ENCODE measurements around the gene TBC1D7.

Gene TBC1D7

GRCh38 chr6:13318821-13319220 is 9.5 kb downstream of the TBC1D7 start:
- DNase-seq: no peak

GRCh38 chr6:13315896-13316295 is 12.4 kb downstream of the TBC1D7 start:
- no peak for DNase-seq

- DNase-seq: no peak
Observed at GRCh38 chr6:13314806-13315205, 13.5 kb downstream of the TBC1D7 start.

GRCh38 chr6:13311155-13311554 is 17.2 kb downstream of the TBC1D7 start:
- DNase-seq: no peak

- DNase-seq: no peak
Observed at GRCh38 chr6:13308332-13308731, 20.0 kb downstream of the TBC1D7 start.

GRCh38 chr6:13307508-13307995 is 20.8 kb downstream of the TBC1D7 start:
- DNase-seq: no peak

GRCh38 chr6:13305791-13306190 is 22.5 kb downstream of the TBC1D7 start:
- DNase-seq: no peak

- DNase-seq: no peak
Observed at GRCh38 chr6:13305288-13305687, 23.0 kb downstream of the TBC1D7 start.

- DNase-seq: no peak
Observed at GRCh38 chr6:13304580-13305260, 23.6 kb downstream of the TBC1D7 start.

- DNase-seq: no peak
Observed at GRCh38 chr6:13304101-13304500, 24.2 kb downstream of the TBC1D7 start.

- DNase-seq: no peak
Observed at GRCh38 chr6:13303668-13304017, 24.7 kb downstream of the TBC1D7 start.

- no peak for DNase-seq
Observed at GRCh38 chr6:13302751-13303667, 25.3 kb downstream of the TBC1D7 start.

GRCh38 chr6:13302291-13302690 is 26.0 kb downstream of the TBC1D7 start:
- DNase-seq: no peak

- DNase-seq: no peak
Observed at GRCh38 chr6:13300643-13301590, 27.4 kb downstream of the TBC1D7 start.

GRCh38 chr6:13299918-13300317 is 28.4 kb downstream of the TBC1D7 start:
- no peak for DNase-seq

- DNase-seq: no peak
Observed at GRCh38 chr6:13299403-13299821, 28.9 kb downstream of the TBC1D7 start.

- DNase-seq: no peak
Observed at GRCh38 chr6:13298446-13298845, 29.9 kb downstream of the TBC1D7 start.

- DNase-seq: no peak
Observed at GRCh38 chr6:13297391-13297790, 30.9 kb downstream of the TBC1D7 start.

- no peak for DNase-seq
Observed at GRCh38 chr6:13296536-13296997, 31.8 kb downstream of the TBC1D7 start.

GRCh38 chr6:13295576-13295975 is 32.8 kb downstream of the TBC1D7 start:
- DNase-seq: no peak

- no peak for DNase-seq
Observed at GRCh38 chr6:13294499-13295069, 33.8 kb downstream of the TBC1D7 start.

GRCh38 chr6:13292774-13293173 is 35.6 kb downstream of the TBC1D7 start:
- DNase-seq: no peak

All from activated effector memory CD4-positive, alpha-beta T cell treated with Interleukin-2 at 50 U/mL for 16 hours (primary cell).